ENCODE data around the gene GRB2. TPM values are rescaled to one million over a fixed set of nuclear protein-coding genes. Genes with fewer than 3 reads are reported as not detected.

The GRB2 gene
- total RNA-seq, 1 donor from 2014 or later: 95.0 TPM

DNA sequence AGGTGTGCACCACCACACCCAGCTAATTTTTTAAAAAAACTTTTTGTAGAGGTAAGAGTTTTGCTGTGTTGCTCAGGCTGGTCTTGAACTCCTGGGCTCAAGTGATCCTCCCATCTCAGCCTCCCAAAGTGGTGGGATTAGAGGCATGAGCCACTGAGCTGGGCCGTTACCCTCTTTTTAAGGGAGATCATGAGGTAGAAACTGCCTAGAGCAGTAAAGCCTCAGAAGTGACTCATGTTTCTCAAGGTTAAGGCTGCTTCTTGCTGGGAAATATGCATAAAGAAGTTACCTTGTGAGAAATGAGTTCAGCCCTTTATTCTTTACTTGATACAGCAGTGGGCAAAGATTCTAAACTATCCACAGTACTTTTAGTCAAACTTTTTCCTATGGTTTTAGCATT is 38.2 kb downstream of the GRB2 start:
- H3K27me3 Mint-ChIP-seq (ENCODE audit: unreplicated experiment): no peaks in the 10 kb centered on the region
- peaks cover 12% of the 10 kb centered on the region for H3K4me1 Mint-ChIP-seq (ENCODE audit: unreplicated experiment)
- DNase-seq (ENCODE audit: low spot score): no peak
- H3K27ac Mint-ChIP-seq (ENCODE audit: unreplicated experiment): no peak overlapping the region
- TF ChIP-seq, protein P1, sequence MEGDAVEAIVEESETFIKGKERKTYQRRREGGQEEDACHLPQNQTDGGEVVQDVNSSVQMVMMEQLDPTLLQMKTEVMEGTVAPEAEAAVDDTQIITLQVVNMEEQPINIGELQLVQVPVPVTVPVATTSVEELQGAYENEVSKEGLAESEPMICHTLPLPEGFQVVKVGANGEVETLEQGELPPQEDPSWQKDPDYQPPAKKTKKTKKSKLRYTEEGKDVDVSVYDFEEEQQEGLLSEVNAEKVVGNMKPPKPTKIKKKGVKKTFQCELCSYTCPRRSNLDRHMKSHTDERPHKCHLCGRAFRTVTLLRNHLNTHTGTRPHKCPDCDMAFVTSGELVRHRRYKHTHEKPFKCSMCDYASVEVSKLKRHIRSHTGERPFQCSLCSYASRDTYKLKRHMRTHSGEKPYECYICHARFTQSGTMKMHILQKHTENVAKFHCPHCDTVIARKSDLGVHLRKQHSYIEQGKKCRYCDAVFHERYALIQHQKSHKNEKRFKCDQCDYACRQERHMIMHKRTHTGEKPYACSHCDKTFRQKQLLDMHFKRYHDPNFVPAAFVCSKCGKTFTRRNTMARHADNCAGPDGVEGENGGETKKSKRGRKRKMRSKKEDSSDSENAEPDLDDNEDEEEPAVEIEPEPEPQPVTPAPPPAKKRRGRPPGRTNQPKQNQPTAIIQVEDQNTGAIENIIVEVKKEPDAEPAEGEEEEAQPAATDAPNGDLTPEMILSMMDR (IDR thresholded peaks at IDR 0.05; ENCODE audit: unreplicated experiment): no peak
- H3K36me3 Mint-ChIP-seq (ENCODE audit: low read depth, unreplicated experiment): no peaks in the 10 kb centered on the region
- H3K4me3 Mint-ChIP-seq (ENCODE audit: unreplicated experiment): no peak overlapping the region
- H3K9me3 Mint-ChIP-seq (ENCODE audit: unreplicated experiment): no peaks in the 10 kb centered on the region

DNA sequence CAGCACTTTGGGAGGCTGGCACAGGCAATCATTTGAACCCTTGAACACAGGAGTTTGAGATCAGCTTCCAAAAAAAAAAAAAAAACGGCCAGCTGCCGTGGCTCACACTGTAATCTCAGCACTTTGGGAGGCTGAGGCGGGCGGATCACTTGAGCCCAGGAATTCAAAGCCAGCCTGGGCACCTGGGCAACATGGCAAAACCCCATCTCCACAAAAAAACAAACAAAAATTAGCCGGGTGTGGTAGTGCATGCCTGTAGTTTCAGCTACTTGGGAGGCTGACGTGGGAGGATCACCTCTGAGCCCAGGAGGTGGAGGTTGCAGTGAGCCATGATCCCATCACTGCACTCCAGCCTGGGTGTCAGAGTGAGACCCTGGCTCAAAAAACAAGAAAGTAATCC is 39.0 kb downstream of the GRB2 start:
- TF ChIP-seq, protein P1 (IDR thresholded peaks at IDR 0.05; ENCODE audit: unreplicated experiment): no peak
- H3K27me3 Mint-ChIP-seq (ENCODE audit: unreplicated experiment): no peaks in the 10 kb centered on the region
- H3K36me3 Mint-ChIP-seq (ENCODE audit: low read depth, unreplicated experiment): no peaks in the 10 kb centered on the region
- no peaks in the 10 kb centered on the region for H3K9me3 Mint-ChIP-seq (ENCODE audit: unreplicated experiment)
- no peak overlapping the region for H3K27ac Mint-ChIP-seq (ENCODE audit: unreplicated experiment)
- no peak for DNase-seq (ENCODE audit: low spot score)
- H3K4me3 Mint-ChIP-seq (ENCODE audit: unreplicated experiment): no peak overlapping the region
- H3K4me1 Mint-ChIP-seq (ENCODE audit: unreplicated experiment): peaks cover 13% of the 10 kb centered on the region

DNA sequence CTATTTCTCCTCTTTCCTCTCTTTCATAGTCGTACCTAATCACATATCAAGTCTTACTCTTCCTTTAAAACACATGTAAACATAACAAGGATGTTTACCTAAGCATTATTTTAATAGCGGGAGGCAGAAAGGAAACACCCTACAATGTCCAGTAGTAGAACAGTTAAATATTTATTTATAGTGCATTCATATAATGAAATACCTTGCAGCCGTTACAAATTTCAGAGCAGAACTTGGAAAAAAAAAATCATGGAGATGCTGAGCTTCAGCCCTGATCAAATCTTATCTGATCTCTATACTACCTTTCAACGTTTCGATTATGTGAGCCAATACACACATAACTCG is 39.6 kb downstream of the GRB2 start:
- no peaks in the 10 kb centered on the region for H3K9me3 Mint-ChIP-seq (ENCODE audit: unreplicated experiment)
- H3K27ac Mint-ChIP-seq (ENCODE audit: unreplicated experiment): no peak overlapping the region
- DNase-seq (ENCODE audit: low spot score): no peak
- peaks cover 16% of the 10 kb centered on the region for H3K4me1 Mint-ChIP-seq (ENCODE audit: unreplicated experiment)
- TF ChIP-seq, protein P1 (IDR thresholded peaks at IDR 0.05; ENCODE audit: unreplicated experiment): no peak
- H3K4me3 Mint-ChIP-seq (ENCODE audit: unreplicated experiment): no peak overlapping the region
- no peaks in the 10 kb centered on the region for H3K27me3 Mint-ChIP-seq (ENCODE audit: unreplicated experiment)
- no peaks in the 10 kb centered on the region for H3K36me3 Mint-ChIP-seq (ENCODE audit: low read depth, unreplicated experiment)

- Mint-ChIP-seq H3K27ac (ENCODE audit: unreplicated experiment) (no peak overlapping the region), H3K9me3 (ENCODE audit: unreplicated experiment) (no peaks in the 10 kb centered on the region), H3K27me3 (ENCODE audit: unreplicated experiment) (no peaks in the 10 kb centered on the region), H3K36me3 (ENCODE audit: low read depth, unreplicated experiment) (no peaks in the 10 kb centered on the region), H3K4me3 (ENCODE audit: unreplicated experiment) (no peak overlapping the region), H3K4me1 (ENCODE audit: unreplicated experiment) (peaks cover 16% of the 10 kb centered on the region)
- no peak for DNase-seq (ENCODE audit: low spot score)
- TF ChIP-seq, protein P1 (IDR thresholded peaks at IDR 0.05; ENCODE audit: unreplicated experiment): no peak
These were observed 40.2 kb downstream of the GRB2 start for GRCh38 chr17:75365009-75365930.

DNA sequence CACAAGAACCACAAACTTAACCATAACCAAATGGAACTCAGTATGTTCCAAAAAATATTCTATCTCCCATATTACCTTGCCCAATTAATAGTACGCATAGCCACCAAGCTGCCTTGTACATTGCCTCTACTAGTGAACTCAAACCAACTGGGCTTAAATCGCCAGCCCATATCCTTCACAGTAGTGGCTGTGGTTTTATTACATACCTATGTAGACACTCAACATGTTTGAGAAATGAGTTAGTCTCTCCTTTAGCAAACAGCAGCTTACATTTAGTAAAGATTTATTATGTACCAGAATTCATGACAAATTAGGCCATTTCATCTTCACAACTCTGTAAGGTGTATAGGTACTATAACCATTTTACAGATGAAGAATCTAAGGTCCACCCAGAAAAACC is 41.4 kb downstream of the GRB2 start:
- Mint-ChIP-seq H3K27ac (ENCODE audit: unreplicated experiment) (no peak overlapping the region), H3K9me3 (ENCODE audit: unreplicated experiment) (no peaks in the 10 kb centered on the region), H3K4me1 (ENCODE audit: unreplicated experiment) (peaks cover 16% of the 10 kb centered on the region), H3K27me3 (ENCODE audit: unreplicated experiment) (no peaks in the 10 kb centered on the region), H3K4me3 (ENCODE audit: unreplicated experiment) (no peak overlapping the region), H3K36me3 (ENCODE audit: low read depth, unreplicated experiment) (no peaks in the 10 kb centered on the region)
- DNase-seq (ENCODE audit: low spot score): no peak
- TF ChIP-seq, protein P1 (IDR thresholded peaks at IDR 0.05; ENCODE audit: unreplicated experiment): no peak

All from endothelial cell (in vitro differentiated cells).